Mononuclear cell (primary cell): ENCODE measurements around the gene OGFRL1. TPM values are rescaled to one million over a fixed set of nuclear protein-coding genes. Genes with fewer than 3 reads are reported as not detected.
"Not testable (repeated sequence)": the region's sequence is repeated elsewhere in the genome, so short reads cannot be mapped to it uniquely, and the experiment has no call there.

Experiments
- H3K27me3 ChIP-seq: 2 replicates; pipeline ENCODE4 v1.6.0; 2011; ENCODE audit warnings: low read length, control low read depth; ENCODE audit not compliant: insufficient read depth
- H3K4me1 ChIP-seq: 2 replicates; pipeline ENCODE4 v1.5.1; 2011; ENCODE audit warnings: mild to moderate bottlenecking, low read length, control low read depth; ENCODE audit not compliant: insufficient read depth
- H3K4me3 ChIP-seq: 2 replicates; pipeline ENCODE4 v1.5.1; 2011; ENCODE audit warnings: mild to moderate bottlenecking, low read length, moderate library complexity
- H3K9me3 ChIP-seq: 2 replicates; pipeline ENCODE4 v1.5.1; 2011; ENCODE audit warnings: low read depth, mild to moderate bottlenecking, control low read depth, low read length
- total RNA-seq: library from RNA; depleted of rRNA; stranded (reverse); fragments of >200 nt; gene quantifications from one replicate; pipeline ENCODE4 v1.2.3, GENCODE V29; 2012

The OGFRL1 gene
- total RNA-seq: 42.0 TPM

DNA sequence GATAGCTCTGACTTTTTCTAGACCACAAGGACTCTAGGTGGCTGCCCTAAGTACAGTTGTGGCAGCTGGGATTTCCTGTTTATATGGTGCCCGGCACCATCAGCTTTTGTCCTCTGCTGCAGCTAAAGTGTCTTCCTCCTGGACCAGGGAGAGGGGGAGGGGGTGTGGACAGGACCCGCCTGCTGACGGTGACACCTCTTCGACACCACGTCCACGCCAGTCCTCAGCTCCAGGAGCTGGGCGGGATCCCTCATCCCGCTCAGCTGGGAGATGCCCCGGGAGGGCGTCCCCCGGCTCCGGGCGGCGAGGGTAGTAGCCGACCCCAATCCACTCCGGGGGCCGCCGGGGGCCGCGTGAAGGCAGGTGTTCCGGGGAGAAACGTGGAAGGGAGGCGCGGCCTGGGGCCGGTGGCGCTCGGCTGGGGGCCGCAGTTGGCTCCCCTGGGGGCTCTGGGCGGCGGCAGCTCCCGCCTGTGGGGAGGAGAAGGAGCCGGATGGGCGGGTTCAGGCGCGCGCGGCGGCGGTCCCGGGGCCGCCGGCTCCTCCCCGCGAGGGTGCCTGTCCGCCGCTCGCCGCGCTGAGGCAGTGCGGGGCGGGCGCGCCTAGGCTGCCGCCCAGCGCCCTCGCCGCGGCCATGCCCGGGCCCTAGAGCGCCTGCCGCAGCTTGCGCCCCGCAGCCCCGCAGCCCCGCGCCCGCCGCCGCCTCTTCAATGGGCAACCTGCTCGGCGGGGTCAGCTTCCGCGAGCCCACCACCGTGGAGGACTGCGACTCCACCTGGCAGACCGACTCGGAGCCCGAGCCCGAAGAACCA lies at the start of gene OGFRL1:
TSS of gene OGFRL1 (plus strand) at position 584 of the 811 bp plus-strand sequence. CDS start at position 710, 126 bp downstream.
- H3K4me1 ChIP-seq: peaks cover 40% of the 10 kb centered on the region
- no peaks in the 10 kb centered on the region for H3K27me3 ChIP-seq
- no peaks in the 10 kb centered on the region for H3K9me3 ChIP-seq
- peak within 1 kb of the TSS; percentile 65 for H3K4me3 ChIP-seq

DNA sequence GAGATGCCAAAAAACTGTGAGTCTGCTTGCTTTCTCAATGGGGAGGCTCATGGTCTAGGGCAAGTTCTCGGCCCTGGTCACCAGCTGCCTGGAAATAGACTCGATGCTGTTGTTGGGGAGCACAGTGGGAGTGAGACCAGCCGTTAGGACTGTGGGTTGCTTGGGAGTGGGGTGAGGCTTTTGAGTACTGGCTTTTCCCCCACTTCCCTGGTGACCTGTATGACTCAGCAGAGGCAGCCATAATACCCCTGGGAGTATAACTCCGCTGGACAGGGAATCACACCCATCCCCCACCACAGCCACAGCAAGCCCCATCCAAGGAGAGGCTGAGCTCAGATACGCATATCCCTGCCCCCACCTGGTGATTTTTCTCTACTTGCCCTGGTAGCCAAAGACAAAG lies 48.9 kb upstream of the OGFRL1 start:
- Histone ChIP-seq H3K9me3 (no peaks in the 10 kb centered on the region), H3K4me1 (no peaks in the 10 kb centered on the region), H3K4me3 (no peak overlapping the region), H3K27me3 (peaks cover 2% of the 10 kb centered on the region)

DNA sequence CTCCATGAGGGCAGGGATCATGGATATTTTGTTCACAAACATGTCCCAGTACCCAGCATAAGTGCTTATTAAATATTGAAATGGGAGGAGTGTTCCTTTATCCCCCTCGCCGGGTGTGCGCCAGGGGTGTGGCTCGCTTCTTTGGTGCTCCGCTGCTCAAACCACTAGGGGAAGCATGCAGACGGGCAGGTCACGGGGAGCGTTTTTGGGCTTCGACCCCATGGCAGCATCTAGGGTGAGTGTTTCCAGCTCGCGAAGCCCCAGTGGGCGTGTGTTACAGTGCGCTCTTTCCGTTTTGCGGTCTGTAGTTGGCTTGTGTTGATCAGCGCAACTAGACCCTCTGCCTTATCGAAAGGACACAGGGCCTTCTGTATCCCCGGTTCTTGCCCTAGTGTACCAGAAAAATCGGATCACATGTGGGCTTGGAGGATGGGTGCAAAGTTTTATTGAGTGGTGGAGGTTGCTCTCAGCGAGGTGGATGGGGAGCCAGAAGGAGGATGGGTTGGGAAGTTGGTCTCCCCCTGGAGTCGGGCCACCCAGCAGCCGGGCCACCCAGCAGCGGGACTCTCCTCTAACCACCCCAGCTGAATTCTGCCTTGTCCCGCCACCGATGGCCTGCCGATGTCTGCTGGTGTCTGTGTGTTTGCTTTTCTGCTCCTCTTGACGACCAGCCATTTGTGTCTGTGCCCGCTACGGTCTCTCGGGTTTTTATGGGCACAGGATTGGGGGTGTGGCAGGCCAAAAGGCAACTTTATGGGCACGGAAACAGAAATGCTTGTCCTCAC lies 43.2 kb upstream of the OGFRL1 start:
- Histone ChIP-seq H3K4me1 (peaks cover 23% of the 10 kb centered on the region), H3K9me3 (no peaks in the 10 kb centered on the region), H3K27me3 (no peaks in the 10 kb centered on the region), H3K4me3 (no peak overlapping the region)

DNA sequence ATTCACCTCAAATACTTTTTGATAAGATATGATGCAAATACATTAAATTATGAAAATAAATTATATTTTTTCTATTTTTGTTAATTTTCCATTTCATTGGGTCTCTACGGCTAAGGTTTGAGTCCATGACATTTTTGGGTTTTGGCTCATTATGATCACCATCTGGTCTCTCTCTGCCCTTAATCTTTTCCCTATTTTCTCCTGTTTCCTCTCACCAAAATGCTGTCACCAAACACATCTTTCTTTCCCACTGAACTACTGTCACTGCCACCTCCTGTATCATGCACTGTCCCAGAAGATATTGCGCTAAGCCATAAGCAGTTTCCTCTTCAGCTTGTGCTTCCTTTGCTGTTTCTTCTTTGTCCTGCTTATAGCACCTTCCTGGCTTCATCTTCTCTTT lies 42.0 kb upstream of the OGFRL1 start:
- H3K4me1 ChIP-seq: peaks cover 33% of the 10 kb centered on the region
- H3K4me3 ChIP-seq: no peak overlapping the region
- no peaks in the 10 kb centered on the region for H3K27me3 ChIP-seq
- H3K9me3 ChIP-seq: no peaks in the 10 kb centered on the region

DNA sequence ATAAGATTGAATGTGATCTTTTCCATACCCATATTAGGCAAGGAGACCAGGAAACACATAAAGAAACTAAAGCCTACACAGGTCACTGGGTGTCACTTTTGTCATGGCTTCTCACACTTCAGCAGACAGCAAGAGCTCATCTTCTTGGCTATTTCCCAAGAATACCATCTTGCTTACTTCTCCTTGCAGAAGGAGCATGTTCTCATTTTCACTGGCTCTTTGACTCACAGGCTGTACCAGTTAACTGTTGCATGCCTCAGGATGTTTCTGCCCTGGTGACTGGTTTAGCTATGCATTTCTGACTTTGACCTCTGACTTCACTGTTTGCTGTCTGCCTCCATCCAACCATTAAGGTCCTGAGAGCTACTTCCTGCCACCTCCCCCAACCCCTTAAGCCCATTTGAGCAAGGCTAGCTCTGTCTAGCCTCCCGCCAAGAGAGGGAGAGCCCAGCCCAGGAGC lies 40.3 kb upstream of the OGFRL1 start:
- Histone ChIP-seq H3K4me3 (no peak overlapping the region), H3K4me1 (peaks cover 45% of the 10 kb centered on the region), H3K9me3 (no peaks in the 10 kb centered on the region), H3K27me3 (no peaks in the 10 kb centered on the region)

DNA sequence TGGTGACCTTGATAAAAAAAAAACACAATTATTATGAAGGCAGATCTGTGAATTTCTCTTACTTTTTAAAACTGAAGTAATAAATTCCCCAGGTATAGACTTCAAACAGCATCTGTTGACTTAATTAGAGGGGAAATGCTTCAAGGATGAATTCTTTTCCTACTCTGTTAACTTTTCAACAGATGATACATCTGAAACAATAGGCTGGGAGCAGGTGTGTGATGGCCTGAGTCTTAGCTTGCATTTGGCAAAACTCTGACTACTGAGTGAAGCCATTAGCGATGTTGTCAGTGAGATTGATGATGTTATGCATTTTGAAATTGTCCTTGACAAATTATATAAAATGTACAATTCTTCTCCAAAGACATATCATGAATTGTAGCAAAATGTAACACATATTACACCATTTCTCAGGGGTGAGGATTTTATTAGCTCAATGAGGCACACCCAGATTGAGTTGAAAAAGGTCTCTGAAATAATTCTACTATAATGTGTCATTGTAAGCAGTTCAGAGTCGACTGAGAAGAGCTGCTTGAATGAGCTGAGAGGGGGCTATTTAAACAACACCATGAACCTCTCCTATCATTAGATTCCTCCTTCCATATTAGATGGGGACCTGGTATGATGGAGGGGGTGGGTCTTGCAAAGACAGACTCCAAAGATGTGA lies 39.6 kb upstream of the OGFRL1 start:
- Histone ChIP-seq H3K27me3 (no peaks in the 10 kb centered on the region), H3K9me3 (no peaks in the 10 kb centered on the region), H3K4me3 (no peak overlapping the region), H3K4me1 (peaks cover 51% of the 10 kb centered on the region)

DNA sequence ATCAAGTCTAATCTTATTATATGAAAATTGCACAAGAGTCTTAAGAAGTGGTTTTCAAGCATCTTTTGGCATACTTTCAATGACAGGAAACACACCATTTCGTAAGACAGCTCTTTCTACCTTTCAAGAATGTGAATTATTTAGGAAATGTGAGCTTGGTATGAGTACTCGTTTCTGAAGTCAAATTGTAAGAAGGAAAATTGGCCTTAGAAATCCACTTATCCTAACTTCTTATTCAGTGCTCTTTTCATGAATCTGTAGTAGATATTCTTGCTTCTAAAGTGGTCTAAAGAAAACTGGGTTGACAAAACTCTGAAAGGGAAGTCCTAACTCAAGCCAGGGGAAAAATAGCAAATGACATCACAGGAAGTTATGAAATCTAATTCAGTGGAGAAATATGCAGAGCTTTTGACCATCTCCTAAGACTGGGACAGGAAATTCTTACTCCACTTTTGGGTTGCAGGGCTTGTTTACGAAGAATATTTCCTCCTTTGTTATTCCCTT lies 38.5 kb upstream of the OGFRL1 start:
- peaks cover 63% of the 10 kb centered on the region for H3K4me1 ChIP-seq
- no peaks in the 10 kb centered on the region for H3K9me3 ChIP-seq
- no peaks in the 10 kb centered on the region for H3K27me3 ChIP-seq
- no peak overlapping the region for H3K4me3 ChIP-seq

DNA sequence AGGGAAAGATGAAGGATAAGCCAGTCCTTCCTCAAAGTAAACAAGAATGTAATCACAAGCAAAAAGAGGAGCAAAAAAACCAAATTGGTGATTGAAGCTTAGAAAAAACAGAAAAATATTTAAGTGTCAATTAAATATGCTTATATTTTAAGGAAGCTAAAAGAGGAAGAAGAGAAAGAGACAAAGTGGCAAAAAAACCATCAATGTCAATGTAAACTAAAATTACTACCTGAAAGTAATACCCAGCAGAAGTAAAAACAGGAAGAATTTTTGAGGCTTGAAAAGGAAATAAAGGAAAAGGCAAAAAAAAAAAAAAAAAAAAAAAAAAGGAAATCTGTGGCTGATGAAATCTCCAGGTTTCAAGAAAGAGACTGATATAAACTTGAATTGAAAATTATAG lies 36.2 kb upstream of the OGFRL1 start:
- Histone ChIP-seq H3K4me1 (peaks cover 70% of the 10 kb centered on the region), H3K9me3 (no peaks in the 10 kb centered on the region), H3K27me3 (no peaks in the 10 kb centered on the region), H3K4me3 (no peak overlapping the region)

DNA sequence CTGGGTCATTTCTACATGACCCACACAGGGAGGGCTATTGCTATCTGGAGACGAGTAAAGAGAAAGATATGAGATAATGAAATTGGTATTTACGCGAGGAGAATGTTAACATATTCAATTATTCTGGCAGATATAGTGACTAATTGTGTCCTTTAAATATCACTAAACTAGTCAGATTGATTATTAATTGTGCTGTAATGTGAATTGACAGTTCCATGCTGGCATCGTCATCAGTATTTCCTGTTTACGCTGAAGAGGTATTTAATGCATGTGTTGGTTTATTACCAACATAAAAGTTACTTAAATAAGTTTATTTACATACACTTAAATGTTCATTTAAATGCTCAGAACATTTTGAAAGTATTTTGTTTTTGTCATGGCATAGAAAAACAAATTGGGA lies 35.7 kb upstream of the OGFRL1 start:
- Histone ChIP-seq H3K4me1 (peaks cover 76% of the 10 kb centered on the region), H3K27me3 (no peaks in the 10 kb centered on the region), H3K4me3 (no peak overlapping the region), H3K9me3 (no peaks in the 10 kb centered on the region)

DNA sequence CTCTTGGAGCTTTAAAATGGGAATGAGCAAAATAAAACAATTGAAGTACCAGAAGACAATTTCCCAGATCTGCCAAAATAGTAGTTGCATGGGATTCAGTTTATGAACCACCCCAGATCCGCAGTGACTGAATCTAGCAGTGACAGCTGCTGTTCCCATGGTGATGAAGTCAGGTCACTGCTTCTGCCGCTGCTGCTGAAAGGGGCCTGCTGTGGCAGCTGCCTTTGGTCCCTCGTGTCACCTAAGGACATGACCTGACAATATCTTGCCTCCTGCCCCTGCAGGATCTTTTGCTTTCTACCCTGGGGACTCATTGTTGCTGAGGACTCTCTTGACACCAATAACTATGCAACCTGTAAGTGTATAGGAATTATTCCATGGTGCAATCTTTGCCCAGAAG lies 34.3 kb upstream of the OGFRL1 start:
- peaks cover 75% of the 10 kb centered on the region for H3K4me1 ChIP-seq
- H3K9me3 ChIP-seq: no peaks in the 10 kb centered on the region
- H3K27me3 ChIP-seq: no peaks in the 10 kb centered on the region
- H3K4me3 ChIP-seq: no peak overlapping the region

DNA sequence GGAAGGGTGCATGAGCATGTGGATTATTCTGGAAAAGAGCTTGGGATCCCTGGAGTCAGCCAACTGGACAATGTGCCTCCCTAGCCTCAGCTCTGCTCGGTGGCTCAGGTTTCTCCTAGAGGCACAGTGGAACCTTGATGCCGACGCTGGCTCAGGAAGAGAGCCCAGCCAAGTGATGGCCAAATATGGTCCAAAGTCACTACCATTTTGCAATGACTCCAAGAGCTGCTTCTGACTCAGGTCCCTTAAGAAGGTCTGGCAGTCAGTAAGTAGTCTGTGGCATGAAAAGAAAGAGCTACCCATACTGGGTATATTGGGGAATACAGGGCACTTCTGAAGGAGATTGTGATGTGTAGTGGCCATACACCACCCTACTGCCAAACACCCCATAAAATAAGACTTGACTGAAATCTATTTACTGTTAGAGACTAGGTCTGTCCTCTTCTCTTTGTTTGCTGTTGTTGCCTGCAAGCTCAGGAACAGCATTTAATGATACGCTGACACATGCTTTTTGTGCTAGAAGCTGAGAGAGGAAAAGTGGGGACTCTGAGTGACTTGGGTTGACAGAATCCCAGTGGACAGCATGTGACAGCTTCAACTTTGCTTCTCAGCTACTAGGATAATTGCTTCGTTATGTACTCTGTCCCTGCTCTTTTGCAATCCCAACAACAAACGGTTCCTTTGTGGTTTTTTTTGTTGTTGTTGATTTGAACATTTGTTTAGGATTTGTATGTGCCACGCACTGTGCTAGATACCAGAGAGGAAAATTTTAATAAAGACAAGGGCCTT lies 30.3 kb upstream of the OGFRL1 start:
- no peaks in the 10 kb centered on the region for H3K27me3 ChIP-seq
- peaks cover 43% of the 10 kb centered on the region for H3K4me1 ChIP-seq
- H3K9me3 ChIP-seq: no peaks in the 10 kb centered on the region
- no peak overlapping the region for H3K4me3 ChIP-seq

DNA sequence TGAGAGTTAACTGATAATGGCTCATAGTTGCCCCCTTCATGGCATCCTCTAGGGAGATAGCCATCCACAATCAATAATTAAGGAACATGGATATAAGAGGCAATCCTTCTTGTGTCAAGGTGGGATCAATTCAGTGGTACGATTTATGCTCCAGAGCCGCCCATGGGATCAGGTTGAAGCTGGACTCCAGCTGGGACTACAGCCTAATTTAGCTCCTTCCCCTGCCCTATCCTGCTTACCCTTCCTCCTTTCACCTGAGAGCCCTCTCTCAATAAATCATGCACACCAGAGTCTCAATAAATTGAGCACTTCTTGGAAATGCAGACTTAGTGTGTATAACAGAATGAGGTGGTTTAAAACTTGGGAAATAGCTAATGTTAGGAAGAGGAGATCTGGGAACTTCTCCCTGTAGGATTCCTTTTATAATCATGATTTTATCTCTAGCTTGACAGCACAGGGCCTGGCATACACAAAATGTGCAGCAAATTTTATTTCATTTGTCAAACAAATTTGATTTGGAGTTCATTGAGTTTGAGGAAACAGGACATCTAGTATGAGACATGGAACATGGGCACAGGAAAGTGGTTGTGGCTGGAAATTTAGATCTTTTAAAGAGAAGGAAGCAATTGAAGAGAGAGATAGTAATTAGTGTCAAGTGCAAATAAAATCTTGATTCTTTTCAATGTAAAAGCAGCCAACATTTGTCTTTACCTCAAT lies 28.6 kb upstream of the OGFRL1 start:
- H3K4me1 ChIP-seq: peaks cover 26% of the 10 kb centered on the region

DNA sequence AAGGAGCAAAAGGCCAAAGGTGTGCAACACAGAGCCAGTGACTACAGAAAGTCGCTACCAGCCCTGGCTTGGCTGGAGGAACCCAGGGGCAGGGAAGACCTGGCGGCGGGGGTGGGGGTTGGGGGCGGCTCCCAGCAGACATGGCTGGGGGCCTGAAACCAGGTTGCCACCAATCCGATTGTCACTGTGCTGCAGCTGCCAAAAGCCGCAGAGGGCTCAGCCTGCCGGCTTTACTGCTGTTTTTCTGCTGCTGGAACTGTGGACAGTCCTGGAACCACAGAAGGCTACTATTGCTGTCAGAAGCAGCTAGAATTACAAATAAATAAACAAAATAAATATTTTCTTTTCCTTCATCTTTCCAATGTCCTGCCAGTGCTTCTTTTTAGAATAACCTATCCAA lies 25.7 kb upstream of the OGFRL1 start:
- no peaks in the 10 kb centered on the region for H3K9me3 ChIP-seq
- H3K4me1 ChIP-seq: peaks cover 12% of the 10 kb centered on the region
- H3K27me3 ChIP-seq: no peaks in the 10 kb centered on the region
- no peak overlapping the region for H3K4me3 ChIP-seq

More for the DNA sequence above, 28.6 kb upstream of the OGFRL1 start:
- H3K4me3 ChIP-seq: no peak overlapping the region
- H3K27me3 ChIP-seq: no peaks in the 10 kb centered on the region
- no peaks in the 10 kb centered on the region for H3K9me3 ChIP-seq

DNA sequence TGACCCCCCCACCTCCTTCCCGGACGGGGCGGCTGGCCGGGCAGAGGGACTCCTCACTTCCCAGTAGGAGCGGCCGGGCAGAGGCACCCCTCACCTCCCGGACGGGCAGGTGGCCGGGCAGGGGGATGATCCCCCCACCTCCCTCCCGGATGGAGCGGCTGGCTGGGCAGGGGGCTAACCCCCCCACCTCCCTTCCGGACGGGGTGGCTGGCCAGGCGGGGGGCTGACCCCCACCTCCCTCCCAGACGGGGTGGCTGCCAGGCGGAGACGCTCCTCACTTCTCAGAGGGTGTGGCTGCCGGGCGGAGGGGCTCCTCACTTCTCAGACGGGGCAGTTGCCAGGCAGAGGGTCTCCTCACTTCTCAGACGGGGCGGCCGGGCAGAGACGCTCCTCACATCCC lies 22.2 kb upstream of the OGFRL1 start:
- H3K4me3 ChIP-seq, H3K9me3 ChIP-seq, H3K27me3 ChIP-seq, H3K4me1 ChIP-seq: not testable (repeated sequence)
